ENCODE measurements around the gene PSMA5. TPM values are rescaled to one million over a fixed set of nuclear protein-coding genes. Genes with fewer than 3 reads are reported as not detected.

Gene PSMA5
- total and polyA plus RNA-seq, 10 of the 15 experiments (the other 5 are each of a cell fraction or from before 2014, with no cell fraction given), result 58.7 to 271 (median 187) TPM

DNA sequence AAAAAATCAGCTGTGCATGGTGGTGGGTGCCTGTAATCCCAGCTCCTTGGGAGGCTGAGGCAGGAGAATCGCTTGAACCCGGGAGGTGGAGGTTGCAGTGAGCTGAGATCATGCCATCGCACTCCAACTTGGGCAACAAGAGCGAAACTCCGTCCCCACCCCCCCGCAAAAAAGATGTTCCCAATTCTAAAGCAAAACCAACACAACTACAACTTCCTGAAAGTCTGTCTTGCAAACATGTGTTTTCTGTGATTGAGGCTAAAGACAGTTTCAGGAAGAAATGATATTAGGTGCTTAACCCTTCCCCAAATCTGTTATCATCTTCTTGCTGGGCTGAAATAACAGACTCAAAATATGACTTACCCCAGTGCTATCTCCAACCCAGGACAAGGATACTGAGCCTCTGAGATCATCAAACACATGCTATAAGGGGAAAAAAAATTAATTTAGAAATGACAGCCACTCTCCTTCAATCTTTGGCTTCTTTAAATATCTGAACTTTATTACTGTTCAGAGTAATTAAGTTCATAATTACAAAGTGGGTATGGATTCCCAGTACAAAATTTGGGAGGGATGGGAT, 57.0 kb downstream of the PSMA5 start:
- peaks cover 9% of the 10 kb centered on the region; the same call in 1 of the 2 replicates for H3K4me1 ChIP-seq (ENCODE audit: control insufficient read depth, insufficient read depth, low read length)
- H3K27me3 ChIP-seq (replicated peaks in 1 of 2; ENCODE audit: control insufficient read depth in 2 of 2, insufficient read depth in 2 of 2, low read length in 1 of 2), result no peaks in the 10 kb centered on the region
- H3K36me3 ChIP-seq (ENCODE audit: control insufficient read depth in 2 of 2, insufficient read depth in 2 of 2, low read length in 1 of 2), result no peaks in the 10 kb centered on the region
- in situ Hi-C loops (cut with MboI) (no loop called here), intact Hi-C loops (cut with micrococcal nuclease; ENCODE audit: unreplicated experiment) (no loop called here)
- no peaks in the 10 kb centered on the region for H3K79me2 ChIP-seq (ENCODE audit: control insufficient read depth, insufficient read depth, low read length)
- no peak overlapping the region for H3K4me2 ChIP-seq (ENCODE audit: control insufficient read depth, insufficient read depth)
- no peaks in the 10 kb centered on the region for H4K20me1 ChIP-seq (ENCODE audit: control insufficient read depth, insufficient read depth)
- WGBS (ENCODE audit: insufficient coverage, insufficient replicate concordance, low lambda C conversion rate, missing lambda C conversion rate), result 59% methylated on average over 6 of the region's 6 CpGs
- FAIRE-seq (no peak), ATAC-seq (no peak), DNase-seq (ENCODE audit: low read depth, low spot score) (no peak)
- POLR2A ChIA-PET, result no interaction called here
- no peak overlapping the region for H3K9ac ChIP-seq (ENCODE audit: control insufficient read depth, insufficient read depth, low read length)
- RAD21 ChIA-PET (ENCODE audit: unreplicated experiment), result no interaction called here
- BruUV-seq (replicated peaks), result no TSS peak
- CTCF ChIA-PET, result no interaction called here
- TF ChIP-seq PKNOX1 (IDR thresholded peaks at IDR 0.05), result no peak
- no peak for TF ChIP-seq SMARCA5 (IDR thresholded peaks at IDR 0.05)
- no peak for TF ChIP-seq CBX3 (IDR thresholded peaks at IDR 0.05; ENCODE audit: borderline replicate concordance, low read depth)
- no peak for TF ChIP-seq EED (IDR thresholded peaks at IDR 0.05; ENCODE audit: low read depth)
- no peak for TF ChIP-seq NRF1 (conservative IDR thresholded peaks at IDR 0.05; ENCODE audit: low read depth, low read length)
- TF ChIP-seq GABPA (IDR thresholded peaks at IDR 0.05; ENCODE audit: low read depth), result no peak
- no peak for TF ChIP-seq ZNF384 (IDR thresholded peaks at IDR 0.05; ENCODE audit: borderline replicate concordance, low read depth, low read length)
- no peak overlapping the region for H2AFZ ChIP-seq (ENCODE audit: control insufficient read depth, low read depth, low read length)
- H3K9me3 ChIP-seq (replicated peaks; ENCODE audit: control insufficient read depth, insufficient read depth, low read length), result no peaks in the 10 kb centered on the region
- H3K27ac ChIP-seq (ENCODE audit: control insufficient read depth, insufficient read depth), result no peak overlapping the region
- SMC1A ChIA-PET (ENCODE audit: uncharacterized antibody, unreplicated experiment), result no interaction called here
- no peak overlapping the region for H3K4me3 ChIP-seq

- H3K79me2 ChIP-seq (ENCODE audit: control insufficient read depth, insufficient read depth, low read length), result no peaks in the 10 kb centered on the region
Observed at GRCh38 chr1:109368464-109368863, 57.8 kb downstream of the PSMA5 start.

More at GRCh38 chr1:109368464-109368863, 57.8 kb downstream of the PSMA5 start:
- ChIA-PET SMC1A (ENCODE audit: uncharacterized antibody, unreplicated experiment) (no interaction called here), CTCF (no interaction called here), RAD21 (ENCODE audit: unreplicated experiment) (no interaction called here), POLR2A (no interaction called here)
- Histone ChIP-seq H3K4me1 (ENCODE audit: control insufficient read depth, insufficient read depth, low read length) (peaks cover 9% of the 10 kb centered on the region; the same call in 1 of the 2 replicates), H3K9ac (ENCODE audit: control insufficient read depth, insufficient read depth, low read length) (no peak overlapping the region), H3K4me3 (no peak overlapping the region), H3K4me2 (ENCODE audit: control insufficient read depth, insufficient read depth) (no peak overlapping the region), H4K20me1 (ENCODE audit: control insufficient read depth, insufficient read depth) (no peaks in the 10 kb centered on the region), H3K27me3 (replicated peaks in 1 of 2; ENCODE audit: control insufficient read depth in 2 of 2, insufficient read depth in 2 of 2, low read length in 1 of 2) (no peaks in the 10 kb centered on the region), H2AFZ (ENCODE audit: control insufficient read depth, low read depth, low read length) (no peak overlapping the region), H3K9me3 (replicated peaks; ENCODE audit: control insufficient read depth, insufficient read depth, low read length) (no peaks in the 10 kb centered on the region), H3K36me3 (ENCODE audit: control insufficient read depth in 2 of 2, insufficient read depth in 2 of 2, low read length in 1 of 2) (no peaks in the 10 kb centered on the region), H3K27ac (ENCODE audit: control insufficient read depth, insufficient read depth) (no peak overlapping the region)
- in situ Hi-C loops (cut with MboI), result no loop called here
- BruUV-seq (replicated peaks), result no TSS peak
- FAIRE-seq, result no peak
- no peak for ATAC-seq
- TF ChIP-seq IKZF1 (conservative IDR thresholded peaks at IDR 0.05), result no peak
- intact Hi-C loops (cut with micrococcal nuclease; ENCODE audit: unreplicated experiment), result no loop called here
- 87% methylated on average over 1 of the region's 1 CpG for WGBS (ENCODE audit: insufficient coverage, insufficient replicate concordance, low lambda C conversion rate, missing lambda C conversion rate)
- DNase-seq (ENCODE audit: low read depth, low spot score), result no peak
